NCI-H2171 treated with DMSO at 0.1 percent for 48 hours (cell line): Measurements from ENCODE around the gene DYNC1I2.
"Not testable (repeated sequence)": the region's sequence is repeated elsewhere in the genome, so short reads cannot be mapped to it uniquely, and the experiment has no call there.

Source experiments
- DNase-seq: peaks from one replicate; lab custom pipeline; 2025; lab: John Stamatoyannopoulos, UW

The DYNC1I2 gene

GRCh38 chr2:171718720-171719119 is 31.5 kb downstream of the DYNC1I2 start:
- no peak for DNase-seq

- DNase-seq: no peak
Observed at GRCh38 chr2:171719660-171720059, 32.4 kb downstream of the DYNC1I2 start.

- peak; percentile 97 for DNase-seq
Observed at GRCh38 chr2:171723716-171724683, 36.7 kb downstream of the DYNC1I2 start.

DNA sequence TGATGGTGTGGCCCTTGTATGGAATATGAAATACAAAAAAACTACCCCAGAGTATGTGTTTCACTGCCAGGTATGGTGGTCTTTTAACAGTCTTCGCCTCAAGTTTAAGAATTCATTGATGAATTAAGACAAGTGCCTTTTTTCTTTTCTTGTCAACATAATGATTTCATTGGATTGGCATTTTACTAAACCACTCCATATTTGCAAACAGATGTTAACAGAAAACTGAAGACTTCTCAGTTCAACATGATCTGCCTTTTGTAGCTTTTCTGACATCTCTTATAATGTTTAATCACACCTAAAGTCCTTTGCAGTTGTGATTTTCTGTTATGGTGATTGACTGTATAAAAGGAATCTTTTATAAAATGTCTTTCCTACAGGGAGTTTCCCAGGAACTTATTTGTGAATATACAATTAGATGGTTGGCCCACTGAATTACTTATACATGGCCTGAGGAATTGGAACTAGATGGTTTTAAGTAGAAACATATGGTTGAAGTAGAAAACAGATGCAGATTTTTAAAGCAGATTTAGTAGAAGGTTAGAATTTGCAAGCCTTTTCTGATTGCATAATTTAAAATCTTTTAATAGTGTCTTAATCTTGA is 39.7 kb downstream of the DYNC1I2 start:
- peak; percentile 42 for DNase-seq

DNA sequence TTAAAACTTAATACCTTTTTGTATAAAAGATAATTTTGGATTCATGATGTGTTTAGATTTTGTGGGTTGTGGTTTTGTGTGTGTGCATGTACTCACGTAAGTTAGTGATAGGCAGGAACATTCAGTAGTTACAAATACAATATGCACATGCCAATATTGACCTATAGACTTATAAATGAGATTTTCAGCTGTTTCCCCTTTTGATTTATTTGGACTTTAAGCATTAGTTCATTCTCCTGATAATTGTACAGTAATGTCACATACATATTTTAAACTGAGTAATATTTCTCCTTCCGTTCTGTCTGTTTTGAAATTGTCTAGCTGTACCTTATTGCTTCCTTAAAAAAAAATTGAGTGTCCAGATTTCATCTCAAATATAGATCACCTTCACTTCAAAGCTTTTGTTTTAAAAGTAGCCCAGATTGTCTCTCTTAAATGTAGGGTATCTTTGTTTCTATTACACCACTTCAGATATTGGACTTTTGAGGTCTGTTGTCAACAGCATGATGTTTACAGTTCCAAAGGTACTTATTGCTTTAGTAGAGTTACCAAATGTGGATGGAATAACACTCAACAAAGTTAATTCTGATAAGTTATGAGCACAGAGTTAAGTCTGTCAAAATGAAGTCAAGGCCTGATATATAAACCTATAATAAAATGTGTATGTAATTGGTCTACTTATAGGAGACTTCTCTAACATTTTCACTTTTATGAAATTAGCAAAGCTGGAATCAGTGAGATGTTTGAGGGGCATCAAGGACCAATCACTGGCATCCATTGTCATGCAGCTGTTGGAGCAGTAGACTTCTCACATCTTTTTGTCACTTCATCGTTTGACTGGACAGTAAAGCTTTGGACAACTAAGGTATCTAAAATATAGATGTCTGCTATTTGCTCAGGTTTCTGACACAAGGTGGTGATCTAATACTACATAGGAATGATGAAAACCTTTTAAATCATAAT is 42.0 kb downstream of the DYNC1I2 start:
- DNase-seq: no peak

- DNase-seq: no peak
Observed at GRCh38 chr2:171729952-171730317, 42.7 kb downstream of the DYNC1I2 start.

DNA sequence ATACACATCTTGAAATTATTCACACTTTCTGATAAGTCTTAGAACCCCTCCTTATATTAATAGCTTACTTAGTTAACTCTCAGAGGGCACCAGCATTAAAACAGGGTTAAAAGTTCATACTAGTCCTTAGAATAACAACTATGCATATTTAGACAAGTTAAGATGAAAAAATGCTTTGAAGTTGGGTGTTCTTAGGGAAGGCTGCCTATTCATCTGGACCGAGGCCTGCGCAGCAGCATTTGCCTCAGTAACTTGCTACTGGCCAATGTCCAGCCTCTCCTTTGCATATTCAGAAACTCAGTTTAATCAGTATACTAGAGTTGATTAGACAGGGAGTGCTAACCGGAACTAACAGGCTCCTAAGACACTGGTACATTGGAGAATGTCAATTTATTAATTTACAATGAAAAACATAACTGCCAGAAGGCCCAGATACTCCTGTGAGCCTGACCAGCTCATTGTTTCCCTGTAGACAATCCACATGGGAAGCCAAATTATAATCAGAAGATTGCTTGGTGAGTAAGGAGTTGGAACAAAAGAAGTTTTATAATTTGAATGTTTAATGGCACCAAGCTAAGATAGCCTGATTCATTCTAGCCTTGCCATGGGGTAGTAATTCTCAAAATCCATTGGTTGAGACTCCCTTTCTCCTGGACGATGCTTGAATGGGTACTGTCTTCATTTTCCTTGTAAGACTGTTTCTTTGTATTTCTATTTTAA is 48.9 kb downstream of the DYNC1I2 start:
- no peak for DNase-seq

DNA sequence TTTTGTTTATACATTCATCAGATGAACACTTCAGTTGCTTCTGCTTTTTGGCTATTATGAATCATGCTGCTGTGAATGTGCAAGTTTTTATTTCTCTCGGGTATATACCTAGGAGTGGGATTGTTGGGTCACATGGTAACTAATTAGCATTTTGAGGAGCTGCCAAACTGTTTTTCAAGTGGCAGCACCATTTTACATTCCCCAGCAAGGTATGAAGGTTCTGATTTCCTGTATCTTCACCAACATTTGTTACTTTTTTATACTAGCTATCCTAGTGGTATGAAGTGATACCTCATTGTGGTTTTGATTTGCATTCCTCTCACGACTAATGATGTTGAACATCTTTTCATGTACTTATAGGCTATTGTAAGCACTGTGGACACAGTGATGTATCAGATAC is 53.9 kb downstream of the DYNC1I2 start:
- DNase-seq: no peak

DNA sequence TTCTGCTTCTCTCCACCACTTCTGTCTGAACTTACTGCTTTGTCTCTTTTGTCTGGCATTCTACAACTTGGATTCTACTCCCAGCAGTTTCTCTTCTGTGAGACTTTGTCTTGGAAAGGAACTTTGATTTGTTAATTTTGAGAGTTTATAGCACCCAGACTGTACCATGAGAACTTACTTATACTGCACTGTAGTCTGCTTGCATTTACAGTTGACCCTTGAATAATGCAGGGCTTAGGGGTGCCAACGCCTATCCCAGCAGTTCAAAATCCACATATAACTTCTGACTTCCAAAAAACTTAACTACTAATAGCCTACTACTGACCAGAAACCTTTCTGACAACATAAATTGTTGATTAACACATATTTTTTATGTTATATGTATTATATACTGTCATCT is 55.5 kb downstream of the DYNC1I2 start:
- DNase-seq: no peak

DNA sequence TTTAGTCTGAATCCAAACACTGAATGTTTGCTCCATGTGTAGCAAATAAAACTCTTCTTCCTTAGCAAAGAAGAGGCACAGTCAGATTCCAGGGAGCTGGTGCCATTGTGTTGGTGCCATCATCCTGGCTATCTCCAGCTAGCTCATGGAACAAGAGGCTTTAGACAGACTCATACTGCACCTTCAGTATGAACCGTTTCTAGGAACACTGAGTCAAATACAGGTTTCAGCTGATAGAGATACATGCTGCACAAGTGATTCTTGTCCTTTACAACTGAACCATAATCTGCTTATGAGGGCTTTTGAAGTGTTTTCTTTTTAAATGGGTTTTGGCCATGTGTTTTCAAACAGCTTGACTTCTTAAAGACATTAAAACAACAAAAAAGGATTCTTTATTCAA is 57.9 kb downstream of the DYNC1I2 start:
- no peak for DNase-seq

DNA sequence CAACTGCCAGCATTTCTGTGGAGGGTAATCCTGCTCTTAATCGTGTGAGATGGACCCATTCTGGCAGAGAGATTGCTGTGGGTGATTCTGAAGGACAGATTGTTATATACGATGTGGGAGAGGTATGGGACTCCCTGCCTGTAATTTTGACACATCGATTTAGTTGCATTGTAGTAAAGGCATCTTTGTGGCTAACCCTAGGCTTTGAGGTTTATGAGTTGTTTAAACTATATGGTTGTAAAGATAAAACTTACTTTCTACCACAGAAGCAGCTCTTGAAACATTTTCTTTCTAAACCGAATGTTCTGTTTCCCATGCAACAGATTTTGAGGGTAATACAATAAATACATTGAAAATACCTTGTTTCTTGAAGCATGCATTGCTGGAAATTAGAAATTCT is 58.5 kb downstream of the DYNC1I2 start:
- DNase-seq: no peak

- no peak for DNase-seq
Observed at GRCh38 chr2:171747371-171747770, 60.1 kb downstream of the DYNC1I2 start.

GRCh38 chr2:171754254-171754939 is 67.1 kb downstream of the DYNC1I2 start:
- DNase-seq: no peak

- not testable (repeated sequence) for DNase-seq
Observed at GRCh38 chr2:171758762-171759161, 71.5 kb downstream of the DYNC1I2 start.

DNA sequence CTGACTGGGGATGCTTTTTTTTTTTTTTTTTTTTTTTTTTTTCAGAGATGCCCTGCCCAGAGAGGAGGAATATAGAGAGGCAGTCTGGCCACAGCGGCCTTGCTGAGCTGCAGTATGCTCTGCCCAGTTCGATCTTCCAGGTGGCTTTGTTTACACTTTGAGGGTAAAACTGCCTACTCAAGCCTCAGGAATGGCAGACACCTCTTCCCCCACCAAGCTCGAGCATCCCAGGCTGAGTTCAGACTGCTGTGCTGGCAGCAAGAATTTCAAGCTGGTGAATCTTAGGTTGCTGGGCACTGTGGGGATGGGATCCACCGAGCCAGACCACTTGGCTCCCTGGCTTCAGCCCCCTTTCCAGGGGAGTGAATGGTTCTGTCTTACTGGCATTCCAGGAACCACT is 73.9 kb downstream of the DYNC1I2 start:
- DNase-seq: not testable (repeated sequence)

GRCh38 chr2:171762879-171763573 is 75.8 kb downstream of the DYNC1I2 start:
- peak; percentile 35 for DNase-seq

DNA sequence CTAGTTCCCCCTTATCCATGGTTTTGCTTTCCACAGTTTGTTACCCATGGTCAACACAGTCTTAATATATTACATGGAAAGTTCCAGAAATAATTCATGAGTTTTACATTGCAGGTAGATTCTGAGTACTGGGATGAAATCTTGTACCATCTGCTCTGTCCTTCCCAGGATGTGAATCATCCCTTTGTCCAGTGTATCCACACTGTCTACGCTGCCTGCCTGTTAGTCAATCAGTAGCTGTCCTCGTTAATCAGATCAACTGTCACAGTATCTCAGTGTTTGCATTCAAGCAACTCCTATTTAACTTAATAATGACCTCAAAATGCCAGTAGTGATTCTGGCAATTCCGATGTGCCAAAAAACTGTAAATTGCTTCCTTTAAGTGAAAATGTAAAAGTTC is 76.3 kb downstream of the DYNC1I2 start:
- DNase-seq: no peak

GRCh38 chr2:171771463-171771862 is 84.2 kb downstream of the DYNC1I2 start:
- DNase-seq: no peak

- DNase-seq: no peak
Observed at GRCh38 chr2:171772373-171772772, 85.1 kb downstream of the DYNC1I2 start.

DNA sequence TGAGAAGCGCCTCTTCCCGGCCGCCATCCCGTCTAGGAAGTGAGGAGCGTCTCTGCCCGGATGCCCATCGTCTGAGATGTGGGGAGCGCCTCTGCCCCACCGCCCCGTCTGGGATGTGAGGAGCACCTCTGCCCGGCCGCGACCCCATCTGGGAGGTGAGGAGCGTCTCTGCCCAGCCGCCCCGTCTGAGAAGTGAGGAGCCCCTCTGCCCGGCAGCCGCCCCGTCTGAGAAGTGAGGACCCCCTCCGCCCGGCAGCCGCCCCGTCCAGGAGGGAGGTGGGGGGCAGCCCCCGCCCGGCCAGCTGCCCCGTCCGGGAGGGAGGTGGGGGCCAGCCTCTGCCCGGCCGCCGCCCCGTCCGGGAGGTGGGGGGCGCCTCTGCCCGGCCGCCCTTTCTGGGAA is 87.3 kb downstream of the DYNC1I2 start:
- not testable (repeated sequence) for DNase-seq
